Measurements from ENCODE around the gene SIRT1.
"Not testable (repeated sequence)": the region's sequence is repeated elsewhere in the genome, so short reads cannot be mapped to it uniquely, and the experiment has no call there.

Gene SIRT1

DNA sequence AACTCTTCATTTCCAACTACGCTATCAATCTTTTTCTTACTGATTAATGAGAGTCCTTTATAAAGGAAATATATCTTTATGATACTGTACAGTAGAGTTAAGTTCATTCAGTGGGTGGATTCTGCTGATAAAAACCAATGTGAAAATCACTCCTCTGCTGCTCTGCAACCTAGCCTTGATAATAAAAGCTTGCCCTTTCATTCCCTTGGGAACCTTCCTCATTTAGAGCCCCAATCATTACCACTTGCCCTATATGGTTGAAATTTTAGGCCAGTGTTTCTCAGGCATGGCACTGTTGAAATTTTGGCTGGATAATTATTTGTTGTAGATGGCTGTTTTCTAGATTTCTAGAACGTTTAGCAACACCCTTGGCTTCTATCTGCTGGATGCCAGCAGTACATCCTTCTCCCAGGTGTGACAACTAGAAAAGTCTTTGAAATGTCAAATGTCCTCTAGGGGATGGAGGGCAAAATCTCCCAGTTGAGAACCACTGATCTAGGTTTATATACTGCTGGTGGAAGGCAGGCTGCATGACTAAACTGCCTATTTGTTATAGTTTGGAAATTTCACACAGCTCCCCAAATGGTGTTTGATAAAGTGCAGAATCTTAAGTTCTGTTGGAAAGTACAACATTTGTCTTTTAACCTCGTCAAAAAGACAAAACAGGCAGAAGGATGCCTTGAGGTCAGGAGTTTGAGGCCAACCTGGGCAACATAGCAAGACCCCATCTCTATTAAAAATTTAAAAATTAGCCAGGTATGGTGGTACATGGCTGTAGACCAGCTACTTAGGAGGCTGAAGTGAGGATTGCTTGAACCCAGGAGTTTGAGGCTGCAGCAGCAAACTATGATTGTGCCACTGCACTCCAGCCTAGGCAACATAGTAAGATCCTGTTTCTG, 8.9 kb upstream of the SIRT1 start:
- in situ Hi-C loops (cut with MboI; ENCODE audit: low sequenced_read_pairs) = no loop called here

DNA sequence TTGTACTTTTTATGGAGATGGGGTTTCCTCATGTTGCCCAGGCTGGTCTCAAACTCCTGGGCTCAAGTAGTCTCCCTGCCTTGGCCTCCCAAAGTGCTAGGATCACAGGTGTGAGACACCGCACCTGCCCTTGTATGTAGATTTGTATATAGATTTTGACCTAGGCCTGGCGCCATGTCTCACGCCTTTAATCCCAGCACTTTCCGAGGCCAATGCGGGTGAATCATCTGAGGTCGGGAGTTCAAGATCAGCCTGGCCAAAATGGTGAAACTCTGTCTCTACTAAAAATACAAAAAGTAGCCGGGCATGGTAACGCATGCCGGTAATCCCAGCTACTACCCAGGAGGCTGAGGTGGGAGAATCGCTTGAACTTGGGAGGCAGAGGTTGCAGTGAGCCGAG, 7.0 kb upstream of the SIRT1 start:
- in situ Hi-C loops (cut with MboI; ENCODE audit: low sequenced_read_pairs) = not testable (repeated sequence)

DNA sequence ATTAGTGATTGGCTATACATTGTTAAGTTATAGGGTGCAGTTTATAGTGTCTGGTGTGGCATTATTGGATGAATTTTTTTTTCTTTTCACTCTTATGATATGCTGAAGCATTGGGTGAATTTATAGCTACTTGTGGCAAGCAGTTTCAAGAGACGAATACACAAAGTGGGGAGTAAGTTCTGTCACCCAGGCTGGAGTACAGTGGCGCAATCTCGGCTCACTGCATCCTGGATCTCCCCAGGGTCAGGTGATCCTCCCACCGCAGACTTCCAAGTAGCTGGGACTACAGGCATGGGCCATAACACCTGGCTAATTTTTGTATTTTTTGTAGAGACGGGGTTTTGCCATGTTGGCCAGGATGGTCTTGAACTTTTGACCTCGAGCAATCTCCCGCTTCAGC, 6.3 kb upstream of the SIRT1 start:
- in situ Hi-C loops (cut with MboI; ENCODE audit: low sequenced_read_pairs) = no loop called here

DNA sequence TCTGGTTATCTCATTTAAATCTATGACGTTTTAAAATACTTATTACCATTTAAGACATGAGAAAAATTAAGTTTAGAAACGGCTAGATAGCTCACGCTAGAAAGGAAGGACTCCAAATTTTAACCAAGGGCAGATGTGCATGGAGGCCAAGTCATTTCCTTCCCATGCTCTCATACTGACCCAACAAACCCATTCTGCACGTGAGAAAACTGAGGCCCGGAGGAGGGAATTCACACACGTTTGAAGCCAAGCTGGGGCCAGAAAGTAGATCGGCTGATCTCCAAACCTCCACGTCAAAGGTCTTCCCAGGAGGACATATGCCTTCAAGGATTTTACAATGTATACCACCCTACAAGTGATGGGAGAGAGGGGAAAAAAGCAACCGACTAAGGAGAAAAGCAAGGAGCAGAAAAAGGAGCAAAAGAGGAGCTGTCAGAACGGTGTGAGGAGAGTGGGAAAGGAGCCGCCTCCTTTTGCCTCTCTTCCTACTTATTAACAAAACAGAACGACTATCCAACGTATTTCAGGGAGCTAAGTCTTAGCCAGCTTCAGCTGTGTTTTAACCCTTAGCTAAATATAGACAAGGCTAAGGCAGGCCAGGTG, 645 bp upstream of the SIRT1 start:
- in situ Hi-C loops (cut with MboI; ENCODE audit: low sequenced_read_pairs) = no loop called here

DNA sequence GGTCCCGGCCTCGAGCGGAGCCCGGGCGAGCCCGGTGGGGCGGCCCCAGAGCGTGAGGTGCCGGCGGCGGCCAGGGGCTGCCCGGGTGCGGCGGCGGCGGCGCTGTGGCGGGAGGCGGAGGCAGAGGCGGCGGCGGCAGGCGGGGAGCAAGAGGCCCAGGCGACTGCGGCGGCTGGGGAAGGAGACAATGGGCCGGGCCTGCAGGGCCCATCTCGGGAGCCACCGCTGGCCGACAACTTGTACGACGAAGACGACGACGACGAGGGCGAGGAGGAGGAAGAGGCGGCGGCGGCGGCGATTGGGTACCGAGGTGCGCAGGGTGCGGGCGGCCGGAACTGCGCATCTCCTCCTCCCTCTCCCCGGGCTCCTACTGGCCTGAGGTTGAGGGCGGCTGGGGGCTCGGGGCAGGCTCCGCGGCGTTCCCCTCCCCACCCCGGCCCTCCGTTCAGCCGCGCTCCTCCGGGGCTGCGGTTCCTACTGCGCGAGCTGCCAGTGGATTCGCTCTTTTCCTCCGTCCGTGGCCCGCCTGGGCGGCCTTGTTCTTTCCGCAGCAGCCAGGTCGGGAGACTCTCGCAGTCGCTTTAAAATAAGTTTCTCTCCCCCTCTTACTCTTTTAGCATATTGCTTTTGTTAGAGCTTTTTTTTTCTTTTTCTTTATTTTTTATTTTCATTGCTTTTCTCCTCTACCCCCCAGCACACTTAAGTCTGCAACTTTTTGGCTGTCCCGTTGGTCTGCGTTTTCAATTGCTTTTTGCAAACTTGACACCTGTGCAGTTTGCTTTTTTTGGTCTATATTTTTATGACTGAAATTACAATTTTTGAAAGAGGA, 600 bp downstream of the SIRT1 start:
- in situ Hi-C loops (cut with MboI; ENCODE audit: low sequenced_read_pairs) = no loop called here

DNA sequence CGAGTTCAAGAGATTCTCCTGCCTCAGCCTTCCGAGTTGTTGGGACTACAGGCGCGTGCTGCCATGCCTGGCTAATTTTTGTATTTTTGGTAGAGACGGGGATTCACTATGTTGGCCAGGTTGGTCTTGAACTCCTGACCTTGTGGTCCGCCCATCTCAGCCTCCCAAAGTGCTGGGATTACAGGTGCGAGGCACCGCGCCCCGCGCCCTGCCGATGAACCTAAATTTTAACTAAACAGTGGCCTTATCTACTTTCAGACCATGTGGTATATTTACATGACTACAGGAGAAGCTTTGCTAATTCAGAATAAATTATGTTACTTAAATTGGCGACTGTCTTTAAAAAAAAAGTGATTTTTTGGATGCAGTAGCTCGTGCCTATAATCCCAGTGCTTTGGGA, 9.2 kb downstream of the SIRT1 start:
- in situ Hi-C loops (cut with MboI; ENCODE audit: low sequenced_read_pairs) = no loop called here

DNA sequence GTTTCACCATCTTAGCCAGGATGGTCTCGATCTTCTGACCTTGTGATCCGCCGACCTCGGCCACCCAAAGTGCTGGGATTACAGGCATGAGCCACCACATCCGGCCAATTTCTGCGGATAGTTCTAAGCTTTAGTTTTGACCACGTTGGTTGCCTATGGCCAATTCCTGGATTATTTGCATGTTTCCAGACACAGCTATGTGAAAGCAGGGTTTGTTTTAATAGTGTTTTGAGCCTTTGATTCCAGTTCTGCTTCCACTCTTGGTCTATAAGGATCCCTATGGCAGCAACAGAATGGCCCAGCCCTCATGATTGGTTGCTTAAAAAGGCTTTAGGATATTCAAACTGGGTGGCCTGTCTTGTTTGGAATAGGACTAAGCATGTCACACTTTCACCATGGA, 19.1 kb downstream of the SIRT1 start:
- in situ Hi-C loops (cut with MboI; ENCODE audit: low sequenced_read_pairs) = no loop called here

DNA sequence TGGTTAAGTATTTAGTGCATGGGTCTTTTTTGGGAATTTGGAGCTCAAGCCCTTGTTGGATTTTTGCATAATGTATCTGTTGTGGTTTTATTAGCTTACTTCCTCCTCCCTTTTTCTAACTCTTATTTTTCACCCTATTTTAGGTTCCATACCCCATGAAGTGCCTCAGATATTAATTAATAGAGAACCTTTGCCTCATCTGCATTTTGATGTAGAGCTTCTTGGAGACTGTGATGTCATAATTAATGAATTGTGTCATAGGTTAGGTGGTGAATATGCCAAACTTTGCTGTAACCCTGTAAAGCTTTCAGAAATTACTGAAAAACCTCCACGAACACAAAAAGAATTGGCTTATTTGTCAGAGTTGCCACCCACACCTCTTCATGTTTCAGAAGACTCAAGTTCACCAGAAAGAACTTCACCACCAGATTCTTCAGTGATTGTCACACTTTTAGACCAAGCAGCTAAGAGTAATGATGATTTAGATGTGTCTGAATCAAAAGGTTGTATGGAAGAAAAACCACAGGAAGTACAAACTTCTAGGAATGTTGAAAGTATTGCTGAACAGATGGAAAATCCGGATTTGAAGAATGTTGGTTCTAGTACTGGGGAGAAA, 28.0 kb downstream of the SIRT1 start:
- in situ Hi-C loops (cut with MboI; ENCODE audit: low sequenced_read_pairs) = no loop called here

DNA sequence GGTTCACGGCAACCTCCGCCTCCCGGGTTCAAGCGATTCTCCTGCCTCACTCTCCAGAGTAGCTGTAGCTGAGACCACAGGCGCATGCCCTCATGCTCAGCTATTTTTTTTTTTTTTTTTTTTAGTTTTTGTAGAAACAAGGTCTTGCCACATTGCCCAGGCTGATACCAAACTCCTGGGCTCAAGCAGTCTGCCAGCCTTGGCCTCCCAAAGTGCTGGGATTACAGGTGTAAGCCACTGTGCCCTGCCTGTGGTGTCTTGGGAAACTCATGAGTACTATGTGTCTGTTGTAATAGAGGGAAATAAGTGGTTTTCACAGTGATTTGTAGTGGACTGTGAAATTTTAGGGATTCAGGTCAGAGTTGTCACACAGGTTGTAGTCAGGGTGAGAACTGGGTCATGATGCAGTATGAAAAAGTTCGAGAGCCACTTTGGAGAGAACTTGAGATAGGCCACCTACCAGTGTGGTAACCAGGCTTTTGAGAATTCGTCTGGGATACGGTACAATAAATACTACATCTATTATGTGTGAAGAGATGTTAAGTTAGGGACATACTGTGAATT, 30.4 kb downstream of the SIRT1 start:
- in situ Hi-C loops (cut with MboI; ENCODE audit: low sequenced_read_pairs) = no loop called here

DNA sequence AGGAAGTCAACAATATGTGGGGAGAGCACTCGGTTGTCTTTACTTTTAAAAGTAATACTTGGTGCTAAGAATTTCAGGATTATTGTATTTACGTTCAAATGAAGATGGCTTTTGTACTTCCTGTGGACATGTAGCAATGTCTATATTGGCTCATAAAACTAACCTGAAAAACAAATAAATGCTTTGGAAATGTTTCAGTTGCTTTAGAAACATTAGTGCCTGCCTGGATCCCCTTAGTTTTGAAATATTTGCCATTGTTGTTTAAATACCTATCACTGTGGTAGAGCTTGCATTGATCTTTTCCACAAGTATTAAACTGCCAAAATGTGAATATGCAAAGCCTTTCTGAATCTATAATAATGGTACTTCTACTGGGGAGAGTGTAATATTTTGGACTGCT, 32.7 kb downstream of the SIRT1 start:
- in situ Hi-C loops (cut with MboI; ENCODE audit: low sequenced_read_pairs) = no loop called here

DNA sequence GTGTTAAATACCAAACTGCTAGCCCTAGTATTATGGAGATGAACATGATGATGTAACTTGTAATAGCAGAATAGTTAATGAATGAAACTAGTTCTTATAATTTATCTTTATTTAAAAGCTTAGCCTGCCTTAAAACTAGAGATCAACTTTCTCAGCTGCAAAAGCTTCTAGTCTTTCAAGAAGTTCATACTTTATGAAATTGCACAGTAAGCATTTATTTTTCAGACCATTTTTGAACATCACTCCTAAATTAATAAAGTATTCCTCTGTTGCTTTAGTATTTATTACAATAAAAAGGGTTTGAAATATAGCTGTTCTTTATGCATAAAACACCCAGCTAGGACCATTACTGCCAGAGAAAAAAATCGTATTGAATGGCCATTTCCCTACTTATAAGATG, 33.2 kb downstream of the SIRT1 start:
- in situ Hi-C loops (cut with MboI; ENCODE audit: low sequenced_read_pairs) = no loop called here

DNA sequence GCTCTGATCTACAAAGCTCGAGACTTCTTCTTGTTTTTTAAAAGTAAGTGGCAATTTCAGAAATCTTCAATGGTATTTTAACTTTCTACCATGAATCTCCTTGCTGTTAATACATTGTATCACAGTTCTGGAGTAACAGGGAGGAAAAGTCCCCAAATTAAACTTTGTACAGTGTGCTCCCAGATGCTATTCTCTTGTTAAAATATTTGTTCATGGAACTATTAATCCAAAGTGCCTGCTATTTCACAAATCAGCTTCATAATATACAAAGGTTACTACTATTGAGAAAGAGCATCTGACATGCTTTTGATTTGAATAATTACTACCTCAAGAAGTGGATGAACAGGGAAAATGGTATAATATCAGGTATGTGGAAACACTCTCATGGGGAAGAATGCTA, 36.6 kb downstream of the SIRT1 start:
- in situ Hi-C loops (cut with MboI; ENCODE audit: low sequenced_read_pairs) = no loop called here

DNA sequence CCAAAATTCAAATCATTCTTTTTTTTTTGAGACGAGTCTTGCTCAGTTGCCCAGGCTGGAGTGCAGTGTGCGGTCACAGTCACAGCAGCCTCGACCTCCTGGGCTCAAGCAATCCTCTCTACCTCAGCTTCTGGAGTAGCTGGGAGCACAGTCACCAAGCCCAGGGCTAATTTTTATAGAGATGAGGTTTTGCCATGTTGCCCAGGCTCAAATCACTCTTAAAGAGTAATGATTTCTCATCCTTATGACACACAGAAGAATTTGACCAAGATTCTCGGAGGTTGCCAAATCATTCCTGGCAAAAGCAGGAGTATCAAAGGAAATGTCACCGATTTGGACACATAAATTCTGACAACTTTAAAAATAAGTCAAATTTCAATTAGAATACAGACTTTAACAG, 39.1 kb downstream of the SIRT1 start:
- in situ Hi-C loops (cut with MboI; ENCODE audit: low sequenced_read_pairs) = no loop called here

DNA sequence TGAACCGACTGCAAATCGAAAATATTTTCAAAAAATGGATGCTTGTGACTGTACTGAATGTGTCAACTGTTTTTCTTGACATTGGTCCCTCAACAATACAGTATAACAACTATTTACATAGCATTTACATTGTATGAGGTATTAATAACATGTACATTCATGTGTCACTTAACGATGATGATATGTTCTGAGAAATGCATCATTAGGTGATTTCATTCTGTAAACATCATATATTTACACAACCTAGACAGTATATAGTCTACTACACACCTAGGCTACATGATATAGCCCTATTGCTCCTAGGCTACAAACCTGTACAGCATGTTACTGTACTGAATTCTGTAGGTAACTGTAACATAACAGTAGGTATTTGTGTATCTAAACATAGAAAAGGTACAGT, 39.7 kb downstream of the SIRT1 start:
- in situ Hi-C loops (cut with MboI; ENCODE audit: low sequenced_read_pairs) = no loop called here

DNA sequence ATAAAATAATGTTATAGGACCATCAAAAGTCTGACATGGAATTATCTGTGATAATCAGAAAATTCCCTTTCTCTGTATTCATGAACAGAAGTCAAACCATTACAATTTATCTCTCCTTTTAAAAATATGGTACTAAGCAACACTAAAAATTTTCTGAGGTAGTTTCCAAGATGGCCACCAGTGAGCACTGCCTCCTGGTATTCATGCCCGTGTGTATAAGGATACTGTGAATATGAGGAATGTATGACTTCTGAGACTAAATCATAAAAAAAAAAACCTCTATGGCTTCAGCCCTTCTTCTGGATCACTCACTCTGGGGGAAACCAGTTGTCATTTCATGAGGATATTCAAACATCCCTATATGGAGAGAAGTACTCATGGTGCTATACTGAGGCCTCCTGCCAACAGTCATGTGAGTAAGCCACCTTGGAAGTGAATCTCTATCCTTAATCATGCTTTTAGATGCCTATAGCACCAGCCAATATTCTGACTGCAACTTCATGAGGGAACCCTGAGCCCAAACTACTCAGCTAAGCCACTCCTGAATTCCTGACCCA, 41.1 kb downstream of the SIRT1 start:
- in situ Hi-C loops (cut with MboI; ENCODE audit: low sequenced_read_pairs) = no loop called here

DNA sequence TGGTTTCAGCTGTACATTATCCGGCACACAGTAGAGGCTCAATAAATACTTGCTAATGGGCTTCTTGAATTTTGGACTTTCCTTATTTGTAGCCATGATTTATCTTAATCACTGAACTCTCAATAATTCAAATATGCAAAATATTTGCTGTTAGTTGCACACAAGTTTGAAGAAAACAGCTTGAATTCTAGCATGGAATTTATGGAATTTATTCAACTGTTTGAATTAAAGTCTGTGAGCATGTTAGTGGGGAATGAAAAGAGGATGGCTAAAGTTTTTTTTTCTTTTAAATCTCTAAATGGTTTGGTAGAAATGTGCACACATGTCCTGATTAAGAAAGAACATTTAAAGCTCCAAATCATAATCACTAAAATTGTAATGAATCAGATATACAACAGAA, 42.5 kb downstream of the SIRT1 start:
- in situ Hi-C loops (cut with MboI; ENCODE audit: low sequenced_read_pairs) = no loop called here

DNA sequence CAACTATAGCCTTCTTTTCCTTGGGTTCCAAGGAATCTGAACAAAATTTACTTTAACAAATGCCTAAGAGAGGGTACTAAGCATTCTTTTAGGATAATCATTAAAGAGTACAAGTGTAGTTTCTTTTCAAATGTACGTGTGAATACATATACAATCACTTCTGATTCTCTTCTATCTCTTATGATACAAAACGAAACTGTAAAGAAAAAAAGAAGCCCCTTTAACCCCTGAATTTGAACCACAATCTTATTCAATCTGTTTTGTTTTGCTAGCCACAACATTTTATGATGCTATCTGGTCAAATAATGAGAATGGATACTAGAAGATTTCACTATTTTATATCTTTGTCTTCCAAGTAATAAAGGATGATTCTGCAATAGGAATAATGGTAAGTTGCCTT, 48.7 kb downstream of the SIRT1 start:
- in situ Hi-C loops (cut with MboI; ENCODE audit: low sequenced_read_pairs) = no loop called here

DNA sequence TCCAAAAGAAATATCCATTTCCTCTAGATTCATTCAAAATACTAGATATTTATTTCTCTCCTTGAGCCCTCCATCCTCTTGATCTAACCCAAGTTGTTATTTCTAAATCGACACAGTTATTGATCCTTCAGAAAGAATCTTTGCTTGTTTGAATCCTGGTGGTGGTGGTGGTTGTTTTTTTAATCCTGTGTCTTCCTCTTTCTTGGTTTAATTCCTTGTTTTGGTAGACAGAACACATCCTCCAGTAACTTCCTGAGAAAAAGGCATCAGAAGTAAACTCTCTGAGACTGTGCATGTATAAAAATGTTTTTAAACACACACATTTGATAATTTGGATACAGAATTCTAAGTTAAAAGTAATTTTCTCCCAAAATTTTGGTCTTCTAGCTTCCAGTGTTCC, 49.9 kb downstream of the SIRT1 start:
- in situ Hi-C loops (cut with MboI; ENCODE audit: low sequenced_read_pairs) = no loop called here

DNA sequence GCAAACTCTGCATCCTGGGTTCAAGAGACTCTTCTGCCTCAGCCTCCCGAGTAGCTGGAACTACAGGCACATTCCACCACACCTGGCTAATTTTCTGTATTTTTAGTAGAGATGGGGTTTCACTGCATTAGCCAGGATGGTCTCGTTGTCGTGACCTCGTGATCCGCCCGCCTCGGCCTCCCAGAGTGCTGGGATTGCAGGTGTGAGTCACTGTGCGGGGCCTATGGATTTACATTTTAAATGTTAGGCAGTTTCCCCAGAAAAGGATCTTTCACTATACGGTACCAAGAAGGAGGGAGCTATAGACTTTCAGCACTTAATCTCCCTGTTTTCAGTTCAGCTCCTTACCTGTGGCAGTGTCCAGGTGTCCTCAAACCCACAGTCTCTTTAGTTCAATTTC, 50.8 kb downstream of the SIRT1 start:
- in situ Hi-C loops (cut with MboI; ENCODE audit: low sequenced_read_pairs) = no loop called here

DNA sequence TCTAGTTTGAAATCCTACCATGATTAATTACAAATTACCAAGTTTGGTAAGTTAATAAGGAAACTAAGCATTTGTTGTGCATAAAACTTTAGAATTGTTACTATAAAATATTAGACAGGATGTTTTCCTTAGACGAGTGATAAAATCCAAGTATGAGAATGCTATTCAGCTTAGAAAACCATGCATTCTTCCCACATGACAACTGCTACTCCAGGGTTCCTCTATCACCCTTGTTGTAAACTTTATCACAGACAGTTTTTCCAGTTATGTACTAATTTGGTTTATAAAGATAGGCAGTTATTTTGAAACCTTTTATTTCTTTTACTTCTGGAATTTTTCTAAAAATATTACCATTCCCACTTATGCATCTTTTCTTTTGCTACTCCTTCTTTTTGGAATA, 52.0 kb downstream of the SIRT1 start:
- in situ Hi-C loops (cut with MboI; ENCODE audit: low sequenced_read_pairs) = no loop called here

DNA sequence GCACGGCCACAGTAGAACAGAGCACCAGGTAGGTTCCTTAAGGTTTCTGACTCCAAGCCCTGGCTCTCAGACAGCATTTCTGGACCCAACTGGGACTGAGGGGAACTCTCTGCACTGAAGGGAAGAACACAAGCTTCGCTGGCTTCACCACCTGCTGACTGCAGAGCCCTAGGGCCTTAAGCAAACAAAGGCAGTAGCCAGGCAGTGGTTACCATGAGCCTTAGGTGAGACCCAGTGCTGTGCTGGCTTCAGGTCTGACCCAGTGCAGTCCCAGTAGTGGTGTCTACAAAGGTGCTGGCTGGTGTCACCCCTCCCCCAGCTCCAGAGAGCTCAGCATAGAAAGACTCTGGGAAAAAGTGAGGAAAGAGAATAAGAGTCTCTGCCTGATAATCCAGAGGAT, 59.5 kb downstream of the SIRT1 start:
- in situ Hi-C loops (cut with MboI; ENCODE audit: low sequenced_read_pairs) = no loop called here

All from HL-60/S4 (cell line).